Adrenal gland (tissue), 5 donors: Measurements from ENCODE around the gene BACH1.

Experiments used
- CTCF ChIP-seq, 6 experiments: fragments of 450-650 bp in 4 of 6; fragments of 200-600 bp in 2 of 6; sonication (generic) in 1 of 6; IDR thresholded peaks; 1 replicate in 5 of 6; 2 replicates in 1 of 6; pipeline versions ENCODE4 v1.5.1 to v1.8.0; 2016 to 2021; ENCODE audit warnings: antibody characterized with exemption in 6 of 6, mild to moderate bottlenecking in 2 of 6, moderate library complexity in 1 of 6
- POLR2A ChIP-seq, 2 donors: fragments of 450-650 bp; IDR thresholded peaks; one replicate each; pipeline ENCODE4 v1.6.1; 2017; ENCODE audit warnings: antibody characterized with exemption in 2 of 2, mild to moderate bottlenecking in 2 of 2, moderate library complexity in 1 of 2
- donor health status: DM: no; HTN: no; CAD: no.

- TF ChIP-seq POLR2A (IDR thresholded peaks at IDR 0.05) (no peak), CTCF (IDR thresholded peaks at IDR 0.05) (no peak)
These were observed 1.4 kb downstream of the BACH1 start for GRCh38 chr21:29299916-29300806.
